NCI-H345 treated with DMSO at 0.1 percent for 48 hours (cell line): Measurements from ENCODE around the gene SMR3B.

Experiments
- DNase-seq: peaks from one replicate; lab custom pipeline; 2025; ENCODE audit not compliant: unreplicated experiment; lab: John Stamatoyannopoulos, UW

SMR3B gene

GRCh38 chr4:70382691-70383181 is at the start of gene SMR3B:
TSS of gene SMR3B (plus strand) at chr4:70383131. CDS start at chr4:70384511, 1,380 bp downstream.
- DNase-seq, result no peak

- DNase-seq, result no peak
Measured at GRCh38 chr4:70334681-70335080, 48.2 kb upstream of the SMR3B start, which contains the start of gene CABS1. TSS of gene CABS1 (plus strand) at chr4:70334981. CDS start at chr4:70335040, 59 bp downstream.

DNA sequence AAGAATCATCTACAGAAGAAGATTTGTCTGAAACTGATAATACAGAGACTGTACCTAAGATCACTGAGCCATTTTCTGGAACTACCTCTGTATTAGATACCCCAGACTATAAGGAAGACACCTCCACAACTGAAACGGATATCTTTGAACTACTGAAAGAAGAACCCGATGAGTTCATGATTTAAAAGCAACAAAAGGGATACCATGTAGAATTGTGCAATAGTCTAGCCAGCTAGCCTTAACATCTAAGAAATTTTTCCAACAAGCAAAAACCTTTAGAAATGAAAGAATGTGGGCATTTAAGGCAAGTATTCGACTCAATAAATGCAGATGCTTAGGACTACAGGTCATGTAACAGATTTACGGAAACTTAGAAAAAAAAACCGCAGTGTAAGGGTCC is 46.9 kb upstream of the SMR3B start:
- no peak for DNase-seq

DNA sequence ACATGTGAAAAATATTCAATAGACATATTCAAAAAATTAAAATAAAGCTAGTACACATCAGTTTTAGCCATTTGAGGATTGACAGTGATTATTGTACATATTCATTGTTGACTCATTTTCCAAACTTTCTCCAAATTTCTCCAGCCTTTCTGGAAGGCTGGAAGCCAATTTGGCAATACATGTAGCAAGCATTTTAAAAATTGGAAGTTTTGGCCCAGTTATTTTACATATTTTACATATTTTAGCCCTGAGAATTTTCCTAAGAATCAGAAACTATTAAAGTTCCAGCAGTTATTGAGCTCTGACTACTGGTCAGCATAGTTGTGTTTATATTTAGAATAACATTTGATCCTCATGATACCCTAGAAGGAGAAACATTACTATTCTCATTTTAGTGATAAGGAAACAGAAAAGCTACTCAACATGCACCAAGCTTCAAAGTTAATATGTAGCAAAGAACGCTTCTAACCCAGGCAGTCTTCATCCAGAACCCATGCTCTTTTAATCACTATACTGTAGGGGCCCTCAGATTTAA is 45.0 kb upstream of the SMR3B start:
- no peak for DNase-seq

- DNase-seq, result no peak
Measured at GRCh38 chr4:70356185-70356584, 26.7 kb upstream of the SMR3B start.

DNA sequence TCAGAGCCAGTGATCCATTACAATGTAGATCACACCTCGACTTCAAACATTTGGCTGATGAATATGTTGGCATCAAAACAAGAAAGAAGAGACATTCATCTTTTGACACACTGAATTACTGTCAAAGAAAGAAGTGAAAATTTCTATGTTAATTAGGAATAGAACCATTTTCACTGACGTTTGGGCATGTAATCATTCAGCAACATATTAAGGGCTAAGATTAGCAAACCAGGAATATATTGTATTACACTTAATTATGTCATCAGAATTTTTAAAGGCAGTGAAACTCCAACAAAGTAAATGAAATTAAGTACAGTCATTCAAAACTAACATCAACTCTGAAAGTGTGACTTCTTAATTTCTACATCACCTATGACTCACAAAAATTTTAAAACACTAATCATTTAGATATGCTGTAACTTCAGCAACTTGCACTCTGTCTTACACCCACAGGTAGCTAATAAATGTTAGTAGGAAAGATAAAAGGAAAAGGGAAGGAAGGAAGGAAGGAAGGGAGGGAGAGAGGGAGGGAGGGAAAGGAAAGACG is 23.7 kb upstream of the SMR3B start:
- DNase-seq, result no peak

GRCh38 chr4:70360460-70360859 is 22.5 kb upstream of the SMR3B start, which contains the start of gene SMR3A:
TSS of gene SMR3A (plus strand) at chr4:70360760. CDS start at chr4:70362116, 1,356 bp downstream.
- DNase-seq, result no peak

GRCh38 chr4:70364002-70364401 is 18.9 kb upstream of the SMR3B start:
- no peak for DNase-seq

- peak; percentile 1 for DNase-seq
Measured at GRCh38 chr4:70365479-70365878, 17.5 kb upstream of the SMR3B start.

DNA sequence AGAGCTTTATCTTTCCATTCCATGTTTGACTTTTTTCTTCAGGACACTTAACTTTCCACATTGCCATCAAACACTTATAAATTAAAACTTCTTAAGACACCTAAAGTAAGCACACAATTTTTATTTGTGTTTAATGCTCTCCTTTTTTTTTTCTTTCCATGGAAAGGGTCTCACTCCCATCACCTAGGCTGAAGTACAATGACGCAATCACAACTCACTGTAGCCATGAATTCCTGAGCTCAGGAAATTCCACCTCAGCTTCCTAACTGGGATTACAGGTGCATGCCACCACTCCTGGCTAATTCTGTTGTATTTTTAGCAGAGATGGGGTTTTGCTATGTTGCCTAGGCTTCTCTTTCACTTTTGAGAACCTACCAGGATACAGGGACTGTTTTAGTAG is 15.1 kb upstream of the SMR3B start:
- no peak for DNase-seq

- no peak for DNase-seq
Measured at GRCh38 chr4:70371987-70372386, 10.9 kb upstream of the SMR3B start.

DNA sequence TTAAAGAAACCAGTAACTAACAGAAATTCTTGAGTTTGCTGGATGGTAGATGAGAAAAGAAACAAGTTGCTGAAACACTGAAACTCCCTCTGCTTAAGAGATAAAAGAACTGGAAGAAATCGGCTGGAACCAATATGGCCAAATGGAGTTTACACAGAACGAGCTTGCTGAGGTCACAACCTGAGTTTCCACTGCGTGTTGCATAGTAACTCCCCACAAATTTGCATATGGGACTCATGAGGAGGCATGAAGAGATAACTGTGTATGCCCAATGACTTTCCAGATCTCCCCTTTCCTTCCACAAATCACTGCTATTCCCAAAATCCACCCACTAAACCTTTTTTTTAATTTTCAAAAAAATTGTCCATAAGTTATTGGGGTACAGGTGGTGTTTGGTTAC is 10.2 kb upstream of the SMR3B start:
- DNase-seq, result no peak

DNA sequence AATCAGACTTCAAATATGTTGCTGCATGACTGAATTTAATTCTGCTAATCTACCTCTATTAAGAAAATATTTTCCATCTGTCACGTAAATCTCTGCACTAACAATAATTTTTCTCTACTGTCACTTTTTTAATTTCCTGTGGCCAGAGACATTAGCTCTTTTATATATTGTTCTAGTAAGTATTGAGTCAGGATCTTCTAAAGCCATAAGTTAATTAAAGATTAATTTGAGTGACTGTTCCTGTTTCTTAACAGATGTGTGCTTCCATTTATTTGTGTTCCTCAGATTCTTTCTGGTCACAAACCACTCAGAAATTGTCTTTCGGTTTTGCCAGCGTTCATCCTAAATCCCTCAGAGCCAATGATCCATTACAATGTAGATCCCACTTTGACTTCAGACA is 2.4 kb upstream of the SMR3B start:
- DNase-seq, result no peak

DNA sequence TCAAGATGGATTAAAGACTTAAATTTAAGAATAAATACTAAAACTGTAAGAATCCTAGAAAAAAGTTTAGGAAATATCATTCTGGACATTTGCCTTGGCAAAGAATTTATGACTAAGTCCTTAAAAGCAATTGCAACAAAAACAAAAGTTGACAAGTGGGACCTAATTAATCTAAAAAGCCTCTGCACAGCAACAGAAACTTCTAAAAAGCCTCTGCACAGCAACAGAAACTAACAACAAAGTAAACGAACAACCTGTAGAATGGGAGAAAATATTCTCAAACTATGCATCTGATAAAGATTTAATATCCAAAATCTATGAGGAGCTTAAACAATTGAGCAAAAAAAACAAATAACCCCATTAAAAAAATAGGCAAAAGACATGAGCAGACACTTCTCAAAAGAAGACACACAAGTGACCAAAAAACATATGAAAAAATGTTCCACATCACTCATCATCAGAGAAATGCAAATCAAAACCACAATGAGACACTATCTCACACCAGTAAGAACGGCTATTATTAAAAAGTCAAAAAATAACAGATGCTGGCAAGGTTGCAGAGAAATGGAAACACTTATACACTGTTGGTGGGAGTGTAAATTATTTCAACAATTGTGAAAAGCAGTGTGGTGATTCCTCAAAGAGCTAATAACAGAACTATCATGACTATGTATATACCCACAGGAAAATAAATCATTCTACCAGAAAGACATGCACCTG is 9.3 kb downstream of the SMR3B start:
- DNase-seq, result no peak

- no peak for DNase-seq
Measured at GRCh38 chr4:70397580-70397979, 14.6 kb downstream of the SMR3B start, which contains the start of gene OPRPN. TSS of gene OPRPN (plus strand) at chr4:70397940. CDS start at chr4:70399286, 1,346 bp downstream.

DNA sequence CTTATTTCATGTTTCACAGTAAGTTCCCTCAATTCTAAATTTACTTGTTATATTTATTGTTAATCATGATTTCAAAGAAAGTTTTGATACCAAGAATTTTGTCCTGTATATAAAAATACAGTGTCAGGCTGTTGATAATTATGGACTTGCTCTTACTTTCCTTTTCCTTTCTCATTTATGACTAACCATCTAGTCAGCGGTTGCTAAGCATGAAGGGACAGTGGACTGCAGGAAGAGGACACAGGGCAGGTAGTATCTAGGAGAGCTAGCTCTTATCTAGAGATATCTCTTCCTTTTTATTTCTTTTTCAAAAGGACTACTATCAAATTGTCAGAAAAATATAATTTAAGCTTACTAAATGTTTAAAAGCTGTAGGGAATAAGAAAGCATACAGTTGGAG is 16.4 kb downstream of the SMR3B start:
- no peak for DNase-seq

GRCh38 chr4:70402762-70403161 is 19.8 kb downstream of the SMR3B start:
- DNase-seq, result no peak

DNA sequence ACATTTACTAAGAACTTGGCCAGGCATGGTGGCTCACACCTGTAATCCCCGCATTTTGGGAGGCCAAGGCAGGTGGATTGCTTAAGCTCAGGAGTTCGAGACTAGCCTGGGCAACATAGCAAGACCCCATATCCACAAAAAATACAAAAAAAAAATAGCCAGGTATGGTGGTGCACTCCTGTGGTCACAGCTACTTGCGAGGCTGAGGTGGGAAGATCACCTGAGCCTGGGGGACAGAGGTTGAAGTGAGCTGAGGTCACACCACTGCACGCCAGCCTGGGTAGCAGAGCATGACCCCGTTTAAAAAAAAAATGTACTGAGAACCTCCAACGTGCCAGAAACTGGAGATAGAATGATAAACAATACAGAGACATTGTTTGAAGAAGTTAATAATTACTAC is 22.8 kb downstream of the SMR3B start:
- no peak for DNase-seq

DNA sequence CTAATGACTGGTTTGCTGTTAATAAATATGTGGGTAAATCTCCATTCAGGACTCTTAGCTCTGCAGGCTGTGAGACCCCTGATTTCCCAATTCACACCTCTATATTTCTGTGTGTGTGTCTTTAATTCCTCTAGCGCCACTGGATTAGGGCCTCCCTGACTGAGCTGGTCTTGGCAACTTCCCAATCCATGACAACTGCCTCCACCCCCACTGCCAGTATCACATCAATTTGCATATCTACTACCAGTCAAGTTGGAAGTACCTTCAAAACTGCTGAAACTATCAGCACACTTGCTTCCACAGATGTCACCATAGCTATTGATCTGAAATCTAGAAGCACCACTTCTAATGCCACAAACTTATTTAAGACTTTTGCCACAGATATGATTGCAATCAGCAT is 42.4 kb downstream of the SMR3B start:
- no peak for DNase-seq

DNA sequence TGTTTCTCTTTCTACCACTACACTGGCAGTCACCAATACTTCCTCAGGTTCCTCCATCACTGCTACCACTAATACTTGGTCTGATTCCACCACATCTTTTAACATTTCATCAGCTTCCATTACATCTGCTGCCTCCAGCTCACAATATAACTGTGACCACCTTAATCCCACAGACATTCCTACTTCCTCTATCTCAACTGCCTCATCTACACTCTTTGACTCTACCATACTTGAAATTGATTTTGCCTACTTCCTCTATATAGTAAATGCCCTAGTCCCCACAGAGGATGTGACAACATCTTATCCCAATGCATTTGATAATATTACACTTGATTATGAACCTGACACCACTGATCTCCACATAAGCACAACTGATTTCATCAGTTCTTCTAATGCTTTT is 43.9 kb downstream of the SMR3B start:
- no peak for DNase-seq

GRCh38 chr4:70437197-70437596 is 54.3 kb downstream of the SMR3B start:
- DNase-seq, result no peak
